Hair follicular keratinocyte (primary cell): ENCODE measurements around the gene RS1. TPM values are rescaled to one million over a fixed set of nuclear protein-coding genes. Genes with fewer than 3 reads are reported as not detected.

ENCODE experiments used
- total RNA-seq: library from RNA; depleted of rRNA; stranded (reverse); fragments of >200 nt; gene quantifications from 2 replicates; pipeline ENCODE4 v1.2.3, GENCODE V29; 2015

RS1 gene
- total RNA-seq: not detected in 2 replicates

DNA sequence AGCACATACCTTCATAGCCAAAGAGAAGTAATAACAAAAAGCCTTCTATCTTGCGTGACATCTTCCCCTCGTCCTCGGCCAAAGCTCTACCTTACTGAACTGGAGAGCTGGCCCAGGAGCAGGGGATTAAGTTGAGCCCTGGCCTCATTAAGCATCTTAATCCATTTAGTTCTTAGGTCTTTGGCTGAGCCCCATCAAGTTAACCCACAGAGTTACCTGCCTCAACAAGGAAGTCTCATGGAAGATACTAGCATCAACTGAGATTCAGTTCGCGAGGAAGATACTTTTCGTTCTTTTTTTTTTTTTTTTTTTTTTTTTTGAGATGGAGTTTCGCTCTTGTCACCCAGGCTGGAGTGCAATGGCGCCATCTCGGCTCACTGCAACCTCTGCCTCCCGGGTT lies at the start of gene RS1:
TSS of gene RS1 (minus strand) at position 101 of the 400 bp plus-strand sequence. CDS start at position 61, 40 bp downstream.

GRCh38 chrX:18707426-18708049 lies 35.6 kb upstream of the RS1 start, which contains the start of gene PPEF1:
PPEF1 (plus strand) TSS chrX:18707645; CDS start chrX:18707781, 136 bp downstream.

Other genes starting within 250 kb of the RS1 start
- gene CDKL5, start 246.5 kb downstream of the RS1 start, total RNA-seq: 0.84 and 3.4 TPM in 2 replicates
- gene PPEF1, start 35.5 kb upstream of the RS1 start, total RNA-seq: not detected in 2 replicates